Liver (tissue), 9 donors: ENCODE data around the gene TSPAN32. TPM values are rescaled to one million over a fixed set of nuclear protein-coding genes. Genes with fewer than 3 reads are reported as not detected.

Source experiments
- DNase-seq: peaks from one replicate; pipeline ENCODE4 v3.0.0-alpha.2; 2017; ENCODE audit warnings: low spot score
- H3K27ac ChIP-seq, 2 donors: one replicate each; pipeline ENCODE4 v1.7.0; 2013; ENCODE audit warnings: inconsistent platforms in 2 of 2, low read length in 2 of 2, control low read depth in 1 of 2, low read depth in 1 of 2, mild to moderate bottlenecking in 1 of 2
- H3K27me3 ChIP-seq, 4 donors: one replicate each; pipeline versions ENCODE4 v1.6.1 to v1.7.0; 2013; ENCODE audit warnings: low read length in 3 of 4, inconsistent platforms in 1 of 4, mild to moderate bottlenecking in 1 of 4, moderate library complexity in 1 of 4; ENCODE audit not compliant: control insufficient read depth in 4 of 4, insufficient read depth in 4 of 4
- H3K36me3 ChIP-seq, 4 donors: one replicate each; pipeline versions ENCODE4 v1.6.1 to v1.7.0; 2013; ENCODE audit warnings: low read length in 3 of 4, mild to moderate bottlenecking in 3 of 4, low read depth in 1 of 4, moderate library complexity in 1 of 4; ENCODE audit not compliant: control insufficient read depth in 4 of 4, insufficient read depth in 3 of 4
- H3K4me1 ChIP-seq, 4 donors: one replicate each; pipeline versions ENCODE4 v1.6.1 to v1.7.0; 2013; ENCODE audit warnings: low read length in 3 of 4, mild to moderate bottlenecking in 3 of 4, moderate library complexity in 1 of 4; ENCODE audit not compliant: control insufficient read depth in 4 of 4, insufficient read depth in 4 of 4
- H3K4me3 ChIP-seq, 3 donors: one replicate each; pipeline versions ENCODE4 v1.6.1 to v1.7.0; 2013; ENCODE audit warnings: low read length in 3 of 3, control low read depth in 1 of 3, low read depth in 1 of 3, mild to moderate bottlenecking in 1 of 3
- H3K9ac ChIP-seq, 2 donors: one replicate each; pipeline ENCODE4 v1.7.0; 2013; ENCODE audit warnings: low read length in 2 of 2, mild to moderate bottlenecking in 2 of 2, moderate library complexity in 2 of 2, control low read depth in 1 of 2, low read depth in 1 of 2
- H3K9me3 ChIP-seq, 4 donors: one replicate each; pipeline versions ENCODE4 v1.6.1 to v1.7.0; 2013; ENCODE audit warnings: low read length in 3 of 4; ENCODE audit not compliant: control insufficient read depth in 4 of 4
- ATF3 ChIP-seq: IDR thresholded peaks from 2 replicates; pipeline ENCODE4 v1.6.1; 2016; ENCODE audit warnings: antibody characterized with exemption
- CTCF ChIP-seq: fragments of 150-350 bp; IDR thresholded peaks from 2 replicates; pipeline ENCODE4 v1.5.1; 2017; ENCODE audit warnings: improper control_type of control experiment, low read depth, low read length; ENCODE audit not compliant: missing input control
- EGR1 ChIP-seq, 2 donors: IDR thresholded peaks; 2 replicates each; pipeline ENCODE4 v1.6.1; 2016 to 2018; ENCODE audit warnings: antibody characterized with exemption in 2 of 2, low read depth in 2 of 2
- FOXA1 ChIP-seq: IDR thresholded peaks from 2 replicates; pipeline ENCODE4 v1.6.1; 2016; ENCODE audit warnings: antibody characterized with exemption
- FOXA2 ChIP-seq: IDR thresholded peaks from 2 replicates; pipeline ENCODE4 v1.6.1; 2016; ENCODE audit warnings: antibody characterized with exemption
- GABPA ChIP-seq, 2 donors: IDR thresholded peaks in 1 of 2; conservative IDR thresholded peaks in 1 of 2; 2 replicates each; pipeline ENCODE4 v1.6.1; 2016; ENCODE audit warnings: antibody characterized with exemption in 2 of 2, mild to moderate bottlenecking in 1 of 2, moderate library complexity in 1 of 2
- HNF4A ChIP-seq, 2 donors: conservative IDR thresholded peaks; 2 replicates each; pipeline ENCODE4 v1.6.1; 2016; ENCODE audit warnings: antibody characterized with exemption in 2 of 2, mild to moderate bottlenecking in 2 of 2
- HNF4G ChIP-seq: IDR thresholded peaks from 2 replicates; pipeline ENCODE4 v1.6.1; 2016; ENCODE audit warnings: antibody characterized with exemption
- JUND ChIP-seq, 2 donors: IDR thresholded peaks; 2 replicates each; pipeline ENCODE4 v1.6.1; 2016; ENCODE audit warnings: antibody characterized with exemption in 2 of 2
- MAX ChIP-seq: IDR thresholded peaks from 2 replicates; pipeline ENCODE4 v1.6.1; 2016; ENCODE audit warnings: antibody characterized with exemption
- RAD21 ChIP-seq, 2 donors: IDR thresholded peaks; 2 replicates each; pipeline ENCODE4 v1.6.1; 2016; ENCODE audit warnings: antibody characterized with exemption in 2 of 2, mild to moderate bottlenecking in 2 of 2
- REST ChIP-seq: IDR thresholded peaks from 2 replicates; pipeline ENCODE4 v1.6.1; 2016; ENCODE audit warnings: antibody characterized with exemption, mild to moderate bottlenecking
- RXRA ChIP-seq, 2 donors: IDR thresholded peaks; 2 replicates each; pipeline ENCODE4 v1.6.1; 2017 to 2018; ENCODE audit warnings: antibody characterized with exemption in 2 of 2, mild to moderate bottlenecking in 1 of 2
- SP1 ChIP-seq: IDR thresholded peaks from 2 replicates; pipeline ENCODE4 v1.6.1; 2018; ENCODE audit warnings: antibody characterized with exemption, mild to moderate bottlenecking
- YY1 ChIP-seq: IDR thresholded peaks from 2 replicates; pipeline ENCODE4 v1.6.1; 2016; ENCODE audit warnings: antibody characterized with exemption, mild to moderate bottlenecking
- ZBTB33 ChIP-seq: IDR thresholded peaks from 2 replicates; pipeline ENCODE4 v1.6.1; 2016; ENCODE audit warnings: antibody characterized with exemption
- WGBS: extraction: QIAGEN DNeasy Blood & Tissue Kit; methylation state at CpG from one replicate; pipeline ENCODE4 v1.1.7; 2013; 5-methylcytosine and 5-hydroxymethylcytosine counted together
- polyA plus RNA-seq, 2 donors: library from polyadenylated mRNA; stranded (reverse) in 1 of 2; unstranded in 1 of 2; fragments of 200-250 nt in 1 of 2; fragments of >200 nt in 1 of 2; fragmentation: Nextera tagmentation in 1 of 2; extraction: Ambion mirVana in 1 of 2; gene quantifications; one replicate each; pipeline versions ENCODE4 v1.2.1 to v1.2.3, GENCODE V29; 2013 to 2015
- total RNA-seq, 2 donors: library from RNA; depleted of rRNA; stranded (reverse); fragments of >200 nt; gene quantifications; one replicate each; pipeline ENCODE4 v1.2.3, GENCODE V29; 2014
- donor health status: healthy.
- donor health status: healthy.
- donor health status: healthy.
- donor health status: healthy.
- donor health status: healthy.

TSPAN32 gene
- total and polyA plus RNA-seq, 4 donors = 0.25 to 71.4 (median 0.45) TPM

GRCh38 chr11:2268729-2269600, 32.8 kb upstream of the TSPAN32 start:
- no peak overlapping the region for H3K9ac ChIP-seq

GRCh38 chr11:2269601-2270321, 32.1 kb upstream of the TSPAN32 start:
- Histone ChIP-seq H3K9ac (no peak overlapping the region), H3K36me3 (no peaks in the 10 kb centered on the region), H3K4me1 (peaks cover 6 to 27% (median 14%) of the 10 kb centered on the region in 4 donors), H3K27ac (peak overlapping the region; percentile 23 to 52), H3K9me3 (no peaks in the 10 kb centered on the region), H3K4me3 (peak overlapping the region in 2 of 3 donors; percentile 42 to 61), H3K27me3 (peaks cover 2 to 27% (median 2%) of the 10 kb centered on the region in 4 donors)
- WGBS = 3% methylated on average over 104 of the region's 104 CpGs
- TF ChIP-seq RAD21 (IDR thresholded peaks at IDR 0.05) (peak in 1 of 2 donors; percentile 9), JUND (IDR thresholded peaks at IDR 0.05) (no peak)
- peak; percentile 38 for DNase-seq

More at GRCh38 chr11:2268729-2269600, 32.8 kb upstream of the TSPAN32 start:
- Histone ChIP-seq H3K4me3 (peak overlapping the region; percentile 32 to 61 (median 42)), H3K4me1 (peaks cover 6 to 27% (median 14%) of the 10 kb centered on the region in 4 donors), H3K27me3 (peaks cover 2 to 27% (median 2%) of the 10 kb centered on the region in 4 donors), H3K36me3 (no peaks in the 10 kb centered on the region), H3K27ac (peak overlapping the region; percentile 23 to 52), H3K9me3 (no peaks in the 10 kb centered on the region)
- DNase-seq = peak; percentile 35
- TF ChIP-seq FOXA1 (no peak), HNF4G (no peak)
- WGBS = 3% methylated on average over 89 of the region's 89 CpGs

- Histone ChIP-seq H3K9ac (no peak within 1 kb of the TSS), H3K27me3 (peaks cover 2 to 27% (median 2%) of the 10 kb centered on the region in 4 donors), H3K27ac (peak within 1 kb of the TSS; percentile 23 to 52), H3K4me1 (peaks cover 6 to 27% (median 14%) of the 10 kb centered on the region in 4 donors), H3K4me3 (peak within 1 kb of the TSS; percentile 32 to 61 (median 42)), H3K36me3 (no peaks in the 10 kb centered on the region), H3K9me3 (no peaks in the 10 kb centered on the region)
- 5% methylated on average over 89 of the region's 89 CpGs for WGBS
- DNase-seq = peak; percentile 34
- no peak for TF ChIP-seq JUND (IDR thresholded peaks at IDR 0.05)
- TF ChIP-seq GABPA (IDR thresholded peaks at IDR 0.05 in 1 of 2, conservative IDR thresholded peaks at IDR 0.05 in 1 of 2) = no peak
- no peak for TF ChIP-seq MAX
- no peak for TF ChIP-seq HNF4A (conservative IDR thresholded peaks at IDR 0.05)
- no peak for TF ChIP-seq ZBTB33
- TF ChIP-seq RAD21 (IDR thresholded peaks at IDR 0.05) = no peak
- no peak for TF ChIP-seq RXRA (IDR thresholded peaks at IDR 0.05)
- TF ChIP-seq ATF3 = no peak
- TF ChIP-seq REST = no peak
- no peak for TF ChIP-seq HNF4G
- no peak for TF ChIP-seq YY1
- no peak for TF ChIP-seq FOXA1
- TF ChIP-seq FOXA2 = no peak
- TF ChIP-seq EGR1 (IDR thresholded peaks at IDR 0.05; ENCODE audit: low read depth in 2 of 2) = no peak
- TF ChIP-seq CTCF = no peak
- TF ChIP-seq SP1 = no peak
These were observed 31.3 kb upstream of the TSPAN32 start, which contains the start of gene ASCL2 for GRCh38 chr11:2270322-2271076. TSS of gene ASCL2 (minus strand) at chr11:2270588. CDS start at chr11:2270332, 256 bp downstream.
